ENCODE data around the gene DYNC2LI1.

DYNC2LI1 gene

DNA sequence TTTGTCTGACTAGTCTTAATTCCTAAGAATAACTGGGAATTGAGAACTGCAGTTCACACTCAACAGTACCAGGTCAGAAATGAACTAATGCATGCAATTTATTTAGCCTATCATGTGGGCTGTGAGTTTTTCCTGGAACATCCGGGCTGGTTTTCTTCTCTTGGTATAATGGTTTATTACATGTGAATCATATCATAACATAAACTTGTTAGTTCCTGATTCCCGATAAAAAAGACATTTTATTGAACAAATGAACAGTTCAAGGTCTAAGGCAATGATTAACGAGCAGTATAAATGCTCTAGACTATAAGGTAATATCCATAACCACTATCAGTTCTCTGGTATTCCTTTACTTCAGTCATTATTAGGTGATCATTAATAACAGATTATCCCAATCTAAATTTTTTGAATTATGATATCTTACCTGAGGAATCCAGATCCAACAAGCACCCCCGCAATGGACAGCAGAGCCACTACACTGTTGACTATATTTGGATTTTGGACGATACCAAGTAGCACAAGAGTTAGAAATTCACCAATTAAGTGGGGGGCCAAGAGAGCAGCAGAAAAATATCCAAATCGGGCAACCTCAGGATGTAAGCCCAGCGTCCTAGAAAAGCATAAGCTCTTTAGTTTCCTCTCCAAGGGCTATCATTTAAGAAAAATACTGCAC, 45.8 kb downstream of the DYNC2LI1 start:
- DNase-seq, result no peak

DNA sequence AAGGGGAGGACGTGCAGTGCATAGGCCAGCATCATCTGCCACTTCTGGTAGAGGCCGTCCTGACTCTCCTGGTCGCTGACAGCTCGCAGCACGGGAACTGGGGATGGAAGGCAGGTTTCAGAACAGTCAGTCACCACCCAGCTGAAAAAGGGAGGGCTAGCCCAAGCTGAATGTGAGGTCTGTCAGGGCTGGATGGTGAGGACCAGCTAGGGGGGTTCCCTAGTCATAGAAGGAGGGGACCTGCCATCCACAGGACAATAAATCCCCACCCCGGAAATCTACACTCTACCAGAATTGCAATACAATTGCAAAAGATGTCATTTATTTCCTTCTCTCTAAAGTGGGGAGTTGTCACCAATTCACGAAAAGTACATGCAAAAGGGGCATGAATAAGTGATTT, 49.0 kb downstream of the DYNC2LI1 start:
- DNase-seq, result no peak

DNA sequence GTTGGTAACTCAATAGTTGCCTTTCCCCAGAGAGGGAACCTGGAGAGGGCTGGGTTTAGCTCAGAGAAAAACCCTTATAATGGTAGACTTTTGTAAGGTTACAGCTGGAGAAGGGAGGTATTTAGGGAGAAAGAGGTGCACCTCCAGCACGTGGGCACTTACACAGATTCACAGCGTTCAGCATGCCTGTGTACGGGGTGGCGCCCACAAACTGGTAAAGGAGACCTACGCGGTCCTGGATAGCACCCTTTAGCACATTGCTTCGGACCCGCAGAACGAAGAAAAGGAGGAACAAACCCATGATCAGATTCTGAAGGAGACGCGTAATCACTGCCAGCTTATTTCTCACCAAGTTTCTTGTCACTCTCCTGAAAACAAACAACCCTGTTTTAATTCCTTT, 49.9 kb downstream of the DYNC2LI1 start:
- DNase-seq, result no peak

- DNase-seq, result no peak
Observed at GRCh38 chr2:43824512-43824911, 50.7 kb downstream of the DYNC2LI1 start.

DNA sequence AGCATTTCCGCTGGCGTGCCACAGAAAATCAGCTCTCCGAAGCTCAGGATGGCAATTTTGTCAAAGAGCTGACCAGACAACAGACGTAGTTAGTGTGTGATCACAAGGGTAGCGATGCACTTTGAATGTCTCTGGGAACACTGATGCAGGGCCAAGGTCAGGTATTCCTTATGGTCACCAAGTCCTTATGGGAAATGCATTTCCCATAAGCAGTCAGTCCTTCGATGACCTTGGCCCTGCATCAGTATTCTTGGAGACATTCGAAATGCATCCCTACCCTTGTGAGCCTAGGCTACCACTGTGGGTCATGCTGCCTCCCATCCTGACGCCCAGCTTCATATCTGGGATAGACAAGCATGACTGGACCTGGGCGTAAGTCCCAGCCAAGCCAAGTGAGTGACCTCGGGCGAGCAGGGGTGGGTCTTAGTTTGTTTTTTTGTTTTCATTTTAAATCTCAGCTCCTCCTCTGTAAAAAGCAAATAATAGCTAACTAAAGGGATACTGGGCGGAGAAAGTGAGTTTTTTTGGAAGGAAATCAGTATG, 51.2 kb downstream of the DYNC2LI1 start:
- DNase-seq, result no peak

- DNase-seq, result no peak
Observed at GRCh38 chr2:43825841-43826240, 52.0 kb downstream of the DYNC2LI1 start.

- DNase-seq, result no peak
Observed at GRCh38 chr2:43826305-43827250, 52.7 kb downstream of the DYNC2LI1 start.

- DNase-seq, result no peak
Observed at GRCh38 chr2:43831543-43832294, 57.9 kb downstream of the DYNC2LI1 start.

DNA sequence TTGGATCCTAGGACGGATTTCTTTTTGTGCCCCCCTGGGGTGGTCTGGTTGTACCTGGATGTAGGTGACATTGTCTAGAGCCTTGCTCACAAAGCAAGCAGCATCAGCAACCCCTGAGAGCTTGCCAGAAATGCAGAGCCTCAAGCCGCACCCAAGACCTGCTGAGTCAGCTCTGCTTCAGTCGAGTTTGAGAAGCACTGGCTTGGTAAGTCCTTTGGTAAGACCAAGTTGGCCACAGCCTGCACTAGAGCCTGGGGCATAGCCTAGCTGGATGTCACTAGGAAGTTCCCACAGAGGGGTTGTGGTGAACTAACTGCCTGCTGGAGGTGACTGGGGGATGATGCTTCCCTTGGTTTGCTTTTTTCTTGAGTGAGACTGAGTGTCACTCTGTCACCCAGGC, 58.6 kb downstream of the DYNC2LI1 start:
- no peak for DNase-seq

DNA sequence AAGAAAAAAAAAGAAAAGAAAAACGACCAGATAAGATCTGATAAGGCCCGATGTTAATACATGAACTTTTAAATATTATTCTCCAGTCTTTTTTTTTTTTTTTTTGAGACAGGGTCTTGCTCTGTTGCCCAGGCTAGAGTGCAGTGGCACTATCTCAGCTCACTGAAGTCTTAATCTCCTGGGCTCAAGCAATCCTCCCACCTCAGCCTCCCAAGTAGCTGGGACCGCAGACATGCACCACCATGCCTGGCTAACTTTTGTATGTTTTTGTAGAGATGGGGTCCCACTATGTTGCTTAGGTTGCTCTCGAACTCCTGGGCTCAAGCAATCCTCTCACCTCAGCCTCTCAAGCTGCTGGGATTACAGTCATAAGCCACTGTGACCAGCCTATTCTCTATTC, 63.2 kb downstream of the DYNC2LI1 start:
- DNase-seq, result no peak

DNA sequence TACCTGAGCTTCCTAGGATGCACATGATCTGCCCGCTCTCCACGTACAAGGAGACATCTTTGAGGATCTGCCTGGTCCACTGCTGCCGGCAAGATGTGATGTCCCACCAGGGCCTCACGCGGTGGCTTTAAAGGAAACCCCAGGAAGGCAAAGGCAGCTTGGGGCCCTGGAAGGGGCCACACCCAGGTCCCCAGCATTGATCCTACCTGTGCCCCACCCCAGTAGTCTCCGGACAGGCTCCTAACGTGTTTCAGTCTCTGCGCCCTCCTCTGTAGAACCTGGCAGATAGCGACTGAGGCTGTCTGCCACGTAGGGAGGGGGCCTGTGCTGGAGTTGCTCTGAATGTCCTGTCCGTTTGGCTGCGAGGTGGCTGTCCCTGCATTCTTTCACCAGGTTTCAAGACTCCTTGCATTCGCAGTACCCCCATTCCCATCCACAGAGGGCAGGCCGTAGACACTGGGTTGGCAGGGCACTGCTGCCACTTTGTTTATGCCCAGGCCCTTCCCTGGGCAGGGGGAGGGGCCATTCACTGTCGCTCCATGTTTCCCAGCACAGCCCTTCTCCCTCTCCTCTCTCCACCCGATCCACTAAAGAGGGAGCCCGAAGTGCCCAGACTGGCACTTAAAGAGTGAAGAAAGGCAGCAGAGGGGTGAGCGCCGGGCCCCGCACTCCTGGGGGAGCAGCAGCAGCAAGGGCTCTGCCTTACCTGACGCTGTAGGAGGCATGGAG, 64.2 kb downstream of the DYNC2LI1 start:
- no peak for DNase-seq

DNA sequence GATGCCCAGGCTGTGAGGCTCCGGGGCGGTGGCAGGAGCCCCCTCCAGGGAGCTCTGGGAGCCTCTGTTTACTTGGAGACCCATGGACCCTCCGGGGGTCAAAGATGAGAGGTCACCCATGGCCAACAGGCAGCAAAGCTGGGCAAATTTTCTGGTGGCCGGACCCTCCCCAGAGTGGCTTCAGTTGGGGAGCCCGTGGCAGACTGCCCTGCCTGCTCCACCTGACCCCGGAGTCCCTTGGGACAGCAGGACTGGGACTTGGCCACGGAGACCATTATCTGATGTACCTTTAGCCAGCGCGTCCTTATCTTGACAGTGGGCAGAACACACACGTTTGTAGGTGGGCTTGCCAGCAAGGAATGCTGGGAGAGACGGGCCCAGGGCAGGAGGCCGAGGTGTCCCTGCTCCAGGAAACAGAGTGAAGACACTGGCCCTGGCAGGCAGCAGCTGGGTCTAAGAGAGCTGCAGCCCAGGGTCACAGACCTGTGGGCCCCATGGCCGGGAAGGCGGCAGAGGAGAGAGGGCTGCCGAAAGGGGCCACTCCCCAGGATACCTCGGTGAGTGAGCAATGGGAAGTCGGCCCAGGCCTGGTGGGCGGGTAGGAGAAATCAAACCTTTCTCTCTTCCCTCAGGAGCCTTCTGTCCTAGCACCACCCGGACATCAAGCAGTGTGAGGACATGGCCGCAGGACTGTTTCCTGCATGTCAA, 64.9 kb downstream of the DYNC2LI1 start, which contains the start of the genes ABCG5 and ABCG8:
ABCG5 (minus strand) TSS at position 280 of the 708 bp plus-strand sequence; CDS start at position 120, 160 bp downstream.
ABCG8 (plus strand) TSS at position 412 of the 708 bp plus-strand sequence; CDS start at position 495, 83 bp downstream.
- DNase-seq, result no peak

DNA sequence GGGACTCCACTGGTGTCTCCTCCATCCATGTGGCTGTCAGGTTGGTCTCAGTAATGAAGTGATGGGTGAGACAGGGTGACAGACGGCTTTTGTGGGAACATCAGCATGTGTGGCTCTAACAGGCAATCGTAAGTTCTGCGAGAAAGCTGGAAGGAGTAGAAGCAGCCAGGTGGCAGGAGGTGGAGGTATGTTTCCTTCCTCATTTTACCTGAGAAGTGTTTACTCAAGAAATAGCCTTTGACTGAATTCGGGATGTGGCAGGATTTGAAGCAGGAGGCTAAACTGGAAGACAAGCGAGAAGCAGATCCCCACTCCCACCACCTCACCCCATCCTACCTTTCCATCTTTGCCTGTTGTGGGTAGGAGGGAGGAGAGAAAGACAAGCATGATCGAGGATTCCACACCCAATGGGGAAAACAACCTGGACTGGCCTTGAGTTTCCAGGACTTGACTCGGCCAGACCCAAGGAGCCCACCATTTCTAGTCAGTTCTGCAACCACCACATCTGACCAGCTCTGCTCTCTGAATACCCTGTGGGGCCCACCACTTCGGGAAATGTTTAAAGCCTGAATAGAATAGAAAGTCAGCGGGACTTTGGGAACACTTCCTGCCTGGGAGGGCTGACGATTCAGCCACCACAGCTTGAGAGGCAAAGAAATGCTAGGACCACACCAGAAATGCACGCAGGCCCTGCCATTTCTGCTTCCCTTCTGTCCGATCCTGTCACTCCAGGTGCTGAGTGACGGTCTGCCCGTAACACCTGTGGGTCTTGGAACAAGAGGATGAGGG, 66.1 kb downstream of the DYNC2LI1 start:
- no peak for DNase-seq

DNA sequence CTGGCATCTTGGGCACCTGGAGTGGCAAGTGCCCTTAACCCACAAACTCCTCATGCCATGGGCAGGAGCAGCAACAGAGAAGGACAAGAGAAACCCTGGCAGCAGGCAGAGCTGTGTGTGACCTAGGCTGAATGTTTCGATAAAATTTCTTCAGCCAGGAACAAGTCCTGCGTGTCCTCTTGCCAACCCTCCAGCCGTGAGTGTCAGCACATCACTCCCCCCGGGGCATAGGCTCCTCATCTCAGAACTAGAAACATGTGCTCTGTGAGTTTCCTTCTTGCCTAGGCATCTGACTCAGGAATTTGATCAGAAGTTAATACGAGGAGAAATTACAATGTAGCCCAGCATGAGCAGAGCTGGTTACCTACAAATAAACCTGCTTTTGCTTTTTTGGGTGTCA, 67.1 kb downstream of the DYNC2LI1 start:
- DNase-seq, result no peak

- DNase-seq, result no peak
Observed at GRCh38 chr2:43841949-43842865, 68.4 kb downstream of the DYNC2LI1 start.

GRCh38 chr2:43842866-43843226, 69.0 kb downstream of the DYNC2LI1 start:
- no peak for DNase-seq

GRCh38 chr2:43845181-43845580, 71.3 kb downstream of the DYNC2LI1 start:
- DNase-seq, result no peak

DNA sequence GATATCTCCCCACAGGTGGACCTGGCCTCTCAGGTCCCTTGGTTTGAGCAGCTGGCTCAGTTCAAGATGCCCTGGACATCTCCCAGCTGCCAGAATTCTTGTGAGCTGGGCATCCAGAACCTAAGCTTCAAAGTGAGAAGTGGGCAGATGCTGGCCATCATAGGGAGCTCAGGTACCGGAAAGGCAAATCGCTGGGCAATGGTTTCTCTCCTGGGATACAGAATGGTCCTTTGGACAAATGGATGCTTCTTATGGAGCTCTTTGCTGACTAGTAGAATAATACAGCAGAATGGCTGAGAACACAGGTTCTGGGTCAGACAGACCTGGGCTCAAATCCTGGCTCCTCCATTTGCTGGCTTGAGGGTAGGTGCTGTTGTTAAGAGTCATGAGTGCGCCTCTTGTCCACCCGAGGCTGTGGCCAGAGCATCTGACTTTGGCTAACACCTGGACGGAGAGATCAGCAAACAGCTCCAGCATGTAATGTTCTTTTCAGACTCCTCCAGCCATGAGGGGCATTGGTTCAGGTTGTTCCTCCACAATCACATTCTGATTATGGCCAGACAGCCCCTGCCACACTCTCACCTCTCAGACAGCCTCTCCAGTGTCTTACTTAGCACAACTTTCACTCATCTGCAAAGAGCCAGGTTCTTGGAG, 72.4 kb downstream of the DYNC2LI1 start:
- no peak for DNase-seq

- no peak for DNase-seq
Observed at GRCh38 chr2:43848214-43848613, 74.4 kb downstream of the DYNC2LI1 start.
